RPMI7951 (cell line): ENCODE measurements around the gene TFB1M. TPM values are rescaled to one million over a fixed set of nuclear protein-coding genes. Genes with fewer than 3 reads are reported as not detected.
A peak's percentile ranks its signal among the peaks of the same experiment; 100 is the strongest.
"Not testable (repeated sequence)": the region's sequence is repeated elsewhere in the genome, so short reads cannot be mapped to it uniquely, and the experiment has no call there.

Experiments used
- DNase-seq: peaks from one replicate; pipeline ENCODE4 v3.0.0-alpha.2; 2012; ENCODE audit warnings: low read depth
- total RNA-seq: library from RNA; depleted of rRNA; stranded (reverse); fragments of >200 nt; shearing (Covaris generic); gene quantifications from 2 replicates; pipeline ENCODE4 v1.2.3, GENCODE V29; 2014

TFB1M gene
- total RNA-seq, 1 experiment from 2014 or later, result 22.3 TPM

GRCh38 chr6:155240905-155241600 lies 73.2 kb downstream of the TFB1M start:
- DNase-seq, result no peak

- DNase-seq, result no peak
Measured at GRCh38 chr6:155237613-155238012, 76.7 kb downstream of the TFB1M start.

- DNase-seq, result no peak
Measured at GRCh38 chr6:155235087-155235486, 79.2 kb downstream of the TFB1M start.

- no peak for DNase-seq
Measured at GRCh38 chr6:155234687-155235086, 79.6 kb downstream of the TFB1M start.

GRCh38 chr6:155234167-155234566 lies 80.1 kb downstream of the TFB1M start:
- DNase-seq, result no peak

- DNase-seq, result no peak
Measured at GRCh38 chr6:155232848-155233247, 81.4 kb downstream of the TFB1M start.

GRCh38 chr6:155230975-155231374 lies 83.3 kb downstream of the TFB1M start:
- DNase-seq, result not testable (repeated sequence)

- no peak for DNase-seq
Measured at GRCh38 chr6:155228546-155229166, 85.6 kb downstream of the TFB1M start.

GRCh38 chr6:155227046-155227445 lies 87.2 kb downstream of the TFB1M start:
- no peak for DNase-seq

- DNase-seq, result peak; percentile 40
Measured at GRCh38 chr6:155224618-155225017, 89.7 kb downstream of the TFB1M start.

- peak; percentile 83 for DNase-seq
Measured at GRCh38 chr6:155223646-155224451, 90.4 kb downstream of the TFB1M start.

- no peak for DNase-seq
Measured at GRCh38 chr6:155222506-155222905, 91.8 kb downstream of the TFB1M start.

GRCh38 chr6:155221086-155221485 lies 93.2 kb downstream of the TFB1M start:
- DNase-seq, result no peak

GRCh38 chr6:155219858-155220301 lies 94.4 kb downstream of the TFB1M start:
- no peak for DNase-seq

- DNase-seq, result no peak
Measured at GRCh38 chr6:155219299-155219698, 95.0 kb downstream of the TFB1M start.

GRCh38 chr6:155218711-155219110 lies 95.6 kb downstream of the TFB1M start:
- not testable (repeated sequence) for DNase-seq

GRCh38 chr6:155216312-155217046 lies 97.8 kb downstream of the TFB1M start:
- DNase-seq, result no peak

GRCh38 chr6:155215906-155216305 lies 98.4 kb downstream of the TFB1M start:
- DNase-seq, result no peak

GRCh38 chr6:155213611-155214372 lies 100.5 kb downstream of the TFB1M start:
- no peak for DNase-seq

- DNase-seq, result no peak
Measured at GRCh38 chr6:155212616-155213380, 101.5 kb downstream of the TFB1M start.
